ENCODE measurements around the gene UQCR11. TPM values are rescaled to one million over a fixed set of nuclear protein-coding genes. Genes with fewer than 3 reads are reported as not detected.

Gene UQCR11
- total and polyA plus RNA-seq, 2 of the 4 experiments (the other 2 are of a cell fraction), result 29.2 to 177 TPM

GRCh38 chr19:1619094-1619439 lies 13.8 kb upstream of the UQCR11 start:
- no peak for ATAC-seq (ENCODE audit: low read depth)
- Histone ChIP-seq H3K18ac (ENCODE audit: low read depth, low read length) (no peak overlapping the region), H3K27ac (ENCODE audit: insufficient read depth, low read length) (no peak overlapping the region), H3K27me3 (ENCODE audit: control insufficient read depth, insufficient read depth, low read length) (no peaks in the 10 kb centered on the region), H3K79me1 (ENCODE audit: low read depth in 1 of 2, low read length in 2 of 2) (peaks cover 9 to 22% of the 10 kb centered on the region in 2 experiments; a peak in 3 of 4 replicates), H3K14ac (replicated peaks; ENCODE audit: low read depth, low read length) (no peak overlapping the region), H3K4ac (ENCODE audit: low read depth, low read length) (no peak overlapping the region), H2BK15ac (ENCODE audit: low read depth, low read length) (no peak overlapping the region), H3K4me1 (ENCODE audit: control insufficient read depth, insufficient read depth, low read length) (no peaks in the 10 kb centered on the region), H3K9ac (ENCODE audit: low read depth, low read length) (no peak overlapping the region), H3K36me3 (ENCODE audit: control insufficient read depth, insufficient read depth, low read length) (peaks cover 67% of the 10 kb centered on the region), H2AK9ac (replicated peaks; ENCODE audit: low read depth, low read length, poor library complexity) (no peak overlapping the region), H4K8ac (ENCODE audit: low read depth in 2 of 2, low read length in 2 of 2) (no peak overlapping the region), H3K9me3 (ENCODE audit: control insufficient read depth, insufficient read depth, low read length) (no peaks in the 10 kb centered on the region), H2AK5ac (ENCODE audit: low read depth, low read length) (no peak overlapping the region), H2AFZ (replicated peaks; ENCODE audit: low read length, poor library complexity) (no peak overlapping the region), H2BK120ac (ENCODE audit: low read depth, low read length) (no peak overlapping the region), H4K5ac (ENCODE audit: low read depth, low read length) (no peak overlapping the region), H4K20me1 (ENCODE audit: insufficient read depth, low read length) (peaks cover 12% of the 10 kb centered on the region), H4K91ac (ENCODE audit: insufficient read depth, low read depth, low read length) (no peak overlapping the region), H3K9me1 (ENCODE audit: insufficient read depth, low read length) (no peaks in the 10 kb centered on the region), H3K4me3 (ENCODE audit: insufficient read depth, low read depth, low read length) (no peak overlapping the region), H3K4me2 (ENCODE audit: low read depth, low read length) (no peak overlapping the region), H2BK20ac (ENCODE audit: low read depth, low read length) (no peak overlapping the region), H3K56ac (ENCODE audit: extremely low read depth, insufficient read depth, low read length) (no peak overlapping the region), H2BK5ac (ENCODE audit: low read depth, low read length, poor library complexity, severe bottlenecking) (no peak overlapping the region), H3K23ac (ENCODE audit: low read depth, low read length) (no peak overlapping the region)
- no peak for TF ChIP-seq RFX5 (IDR thresholded peaks at IDR 0.05; ENCODE audit: low read depth, low read length)
- no peak for TF ChIP-seq MAZ (IDR thresholded peaks at IDR 0.05; ENCODE audit: borderline replicate concordance, low read depth, low read length)
- no peak for TF ChIP-seq FOS (IDR thresholded peaks at IDR 0.05; ENCODE audit: low read depth, low read length)
- TF ChIP-seq NFE2L2 (IDR thresholded peaks at IDR 0.05; ENCODE audit: low read depth, low read length), result no peak
- TF ChIP-seq CEBPB (IDR thresholded peaks at IDR 0.05; ENCODE audit: low read depth, low read length), result no peak
- no peak for TF ChIP-seq RAD21 (IDR thresholded peaks at IDR 0.05; ENCODE audit: low read length)
- TF ChIP-seq CTCF (conservative IDR thresholded peaks at IDR 0.05; ENCODE audit: low read depth, low read length), result no peak
- no peak for TF ChIP-seq CHD1 (IDR thresholded peaks at IDR 0.05; ENCODE audit: low read depth, low read length)
- no peak for TF ChIP-seq ELK1 (IDR thresholded peaks at IDR 0.05; ENCODE audit: borderline replicate concordance, low read depth, low read length)
- no peak for TF ChIP-seq RCOR1 (IDR thresholded peaks at IDR 0.05; ENCODE audit: insufficient replicate concordance, low read length)
- no peak for TF ChIP-seq USF2 (IDR thresholded peaks at IDR 0.05; ENCODE audit: low read depth, low read length)
- WGBS, 2 experiments (ENCODE audit: extremely low coverage in 2 of 2, insufficient read length in 1 of 2), result no CpG with 5 or more reads among the region's 26 CpGs
- ChIA-PET POLR2A (ENCODE audit: unreplicated experiment) (no interaction called here), CTCF (no interaction called here)
- intact Hi-C loops (cut with micrococcal nuclease) (no loop called here), dilution Hi-C loops (cut with HindIII; ENCODE audit: low sequenced_read_pairs, unreplicated experiment) (no loop called here), in situ Hi-C loops (cut with MboI; ENCODE audit: low sequenced_read_pairs) (no loop called here)
- DNase-seq, result no peak
- BruUV-seq (replicated peaks), result no TSS peak

Data from IMR-90 (cell line).